LNCaP clone FGC (cell line): Measurements from ENCODE around the gene NLRP11.

Source experiments
- DNase-seq: peaks from one replicate; pipeline ENCODE4 v3.0.0-alpha.2; 2011; ENCODE audit warnings: low read depth
- H3K4me3 ChIP-seq: 2 replicates; pipeline ENCODE4 v1.5.1; 2011; ENCODE audit warnings: mild to moderate bottlenecking, low read depth, low read length, control low read depth
- CTCF ChIP-seq: IDR thresholded peaks from 2 replicates; pipeline ENCODE4 v1.5.1; 2012; ENCODE audit warnings: mild to moderate bottlenecking; ENCODE audit not compliant: control insufficient read depth, insufficient read depth; ENCODE audit errors: extremely low read depth

NLRP11 gene

GRCh38 chr19:55753401-55753800 lies 78.4 kb downstream of the NLRP11 start:
- H3K4me3 ChIP-seq, result no peak overlapping the region
- no peak for DNase-seq
- no peak for TF ChIP-seq CTCF

GRCh38 chr19:55750715-55751114 lies 81.1 kb downstream of the NLRP11 start:
- TF ChIP-seq CTCF, result no peak
- H3K4me3 ChIP-seq, result no peak overlapping the region
- DNase-seq, result no peak

DNA sequence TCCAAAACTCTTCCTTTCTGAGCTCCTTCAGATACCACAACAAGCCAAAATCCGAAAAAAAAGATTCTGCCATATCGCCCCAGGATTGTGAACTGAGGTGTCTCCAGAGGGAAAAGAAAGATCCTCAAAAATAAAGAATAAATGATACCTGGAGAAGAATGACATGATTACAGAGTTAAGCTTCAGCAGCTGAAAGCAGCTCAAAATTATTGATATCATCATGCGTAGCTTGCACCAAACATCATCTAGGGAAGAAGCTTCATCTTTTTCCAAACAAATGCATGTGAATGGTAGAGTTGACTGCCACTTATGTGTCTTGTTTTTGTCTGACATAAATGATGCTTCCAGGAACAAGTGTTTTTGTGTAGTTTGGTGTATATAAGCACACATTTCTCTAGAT lies 93.5 kb downstream of the NLRP11 start, which contains the start of gene NLRP9:
NLRP9 (minus strand) TSS at position 101 of the 400 bp plus-strand sequence; CDS start at position 73, 28 bp downstream.
- no peak within 1 kb of the TSS for H3K4me3 ChIP-seq
- no peak for DNase-seq
- no peak for TF ChIP-seq CTCF
